WTC11 (cell line): ENCODE measurements around the gene KNDC1.

Source experiments
- ETV6 ChIP-seq: sonication (generic); formaldehyde crosslinking; IDR thresholded peaks from 2 replicates; pipeline ENCODE4 v1.8.1; 2022; ENCODE audit warnings: mild to moderate bottlenecking, missing genetic modification reagents
- TF ChIP-seq, protein P1 (sequence below): sonication (generic); formaldehyde crosslinking; IDR thresholded peaks from 2 replicates; pipeline ENCODE4 v1.8.1; 2023; ENCODE audit warnings: mild to moderate bottlenecking, missing genetic modification reagents, moderate library complexity

DNA sequence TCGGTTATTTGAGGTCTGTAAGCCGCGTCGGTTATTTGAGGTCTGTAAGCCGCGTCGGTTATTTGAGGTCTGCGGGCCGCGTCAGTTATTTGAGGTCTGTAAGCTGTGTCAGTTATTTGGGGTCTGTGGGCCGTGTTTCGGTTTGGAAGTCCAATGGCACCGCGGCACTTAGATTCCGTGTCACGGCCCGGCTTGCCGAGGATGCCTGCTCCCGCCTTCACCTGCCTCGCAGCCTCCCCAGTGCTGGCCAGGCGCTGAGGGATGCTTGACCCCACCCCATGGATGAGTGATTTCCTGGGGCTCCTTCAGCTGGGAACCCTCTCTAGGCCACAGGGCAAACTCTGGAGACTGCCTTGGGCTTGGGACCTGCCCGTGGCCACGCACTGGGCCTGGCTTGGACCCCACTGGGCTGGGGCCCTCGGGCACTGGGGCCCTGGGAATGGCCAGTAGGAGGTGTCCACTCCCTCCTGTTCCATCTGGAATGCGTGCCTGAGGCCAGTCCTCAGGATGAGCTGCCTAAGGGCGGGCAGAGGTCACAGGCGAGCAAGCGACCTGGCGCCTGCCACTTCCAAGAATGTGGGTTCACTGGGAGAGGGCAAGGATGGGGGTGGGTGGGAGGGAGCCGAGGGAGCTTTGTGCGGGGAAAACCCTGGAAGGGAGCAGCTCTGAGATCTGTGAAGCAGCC, 46.7 kb upstream of the KNDC1 start:
- no peak for TF ChIP-seq ETV6 (CRISPR knock-in tag)
- TF ChIP-seq, protein P1, sequence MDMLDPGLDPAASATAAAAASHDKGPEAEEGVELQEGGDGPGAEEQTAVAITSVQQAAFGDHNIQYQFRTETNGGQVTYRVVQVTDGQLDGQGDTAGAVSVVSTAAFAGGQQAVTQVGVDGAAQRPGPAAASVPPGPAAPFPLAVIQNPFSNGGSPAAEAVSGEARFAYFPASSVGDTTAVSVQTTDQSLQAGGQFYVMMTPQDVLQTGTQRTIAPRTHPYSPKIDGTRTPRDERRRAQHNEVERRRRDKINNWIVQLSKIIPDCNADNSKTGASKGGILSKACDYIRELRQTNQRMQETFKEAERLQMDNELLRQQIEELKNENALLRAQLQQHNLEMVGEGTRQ (CRISPR knock-in tag): no peak
